GM19035 (cell line): ENCODE data around the gene ST6GALNAC2.
"Not testable (repeated sequence)": the region's sequence is repeated elsewhere in the genome, so short reads cannot be mapped to it uniquely, and the experiment has no call there.

Experiments used
- ATAC-seq: cut with Tn5 transposase; IDR thresholded peaks from one replicate; pipeline ENCODE4 v1.9.1; 2021; ENCODE audit not compliant: unreplicated experiment

The ST6GALNAC2 gene

DNA sequence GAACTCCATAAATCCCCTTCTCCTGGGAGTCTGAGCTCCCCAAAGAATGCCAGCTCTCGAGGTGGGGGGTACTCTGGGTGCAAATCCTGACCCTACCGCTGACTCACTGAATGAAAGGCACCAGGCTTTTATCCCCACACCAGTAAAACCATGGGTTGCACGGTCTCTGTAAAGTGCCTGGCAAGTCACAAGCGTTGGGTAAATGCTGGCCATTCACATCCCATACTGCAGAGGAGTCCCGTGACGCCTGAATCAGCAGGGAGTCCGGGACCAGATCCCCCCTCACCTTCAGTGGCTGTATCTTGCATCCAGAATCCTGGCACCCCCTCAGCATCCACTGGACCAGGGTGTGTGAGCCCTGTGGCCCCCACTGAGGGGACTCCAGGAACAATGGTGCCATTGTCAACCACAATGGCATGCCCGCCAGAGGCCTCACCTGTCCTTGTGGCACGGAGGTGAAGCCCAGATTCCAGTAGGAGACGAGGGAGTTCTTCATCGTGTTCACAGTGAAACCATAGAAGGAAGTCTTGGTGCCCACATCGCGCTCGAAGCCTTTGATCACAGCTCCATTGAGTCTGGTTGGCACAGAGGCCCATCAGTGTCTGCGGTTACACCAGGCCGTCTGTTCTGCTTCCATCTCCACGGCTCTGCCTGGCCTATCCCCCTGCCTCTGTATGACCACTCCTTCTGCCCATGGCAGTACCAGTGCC lies 13.3 kb downstream of the ST6GALNAC2 start:
- no peak for ATAC-seq

DNA sequence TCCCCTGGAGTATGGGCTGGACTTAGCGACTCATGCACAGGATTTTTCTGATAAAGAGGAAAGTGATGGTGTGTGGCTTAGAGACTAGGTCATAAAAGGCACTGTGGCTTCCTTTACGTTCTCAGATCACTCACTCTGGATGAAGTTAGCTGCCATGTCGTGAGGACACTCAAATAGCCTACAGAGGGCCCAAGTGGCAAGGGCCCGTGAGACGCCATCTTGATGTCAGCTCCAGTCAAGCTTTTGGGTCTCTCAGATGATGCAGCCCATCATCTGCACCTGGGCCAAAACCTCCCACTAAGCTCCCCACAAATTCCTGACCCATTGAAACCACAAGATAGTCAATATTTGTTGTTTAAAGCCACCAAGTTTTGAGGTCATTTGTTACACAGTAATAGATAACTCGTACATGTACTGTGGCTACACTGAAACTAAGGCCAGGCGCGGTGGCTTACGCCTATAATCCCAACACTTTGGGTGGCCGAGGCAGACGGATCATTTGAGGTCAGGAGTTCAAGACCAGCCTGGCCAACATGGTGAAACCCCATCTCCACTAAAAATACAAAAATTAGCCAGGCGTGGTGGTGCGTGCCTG lies 14.7 kb downstream of the ST6GALNAC2 start:
- ATAC-seq = no peak

DNA sequence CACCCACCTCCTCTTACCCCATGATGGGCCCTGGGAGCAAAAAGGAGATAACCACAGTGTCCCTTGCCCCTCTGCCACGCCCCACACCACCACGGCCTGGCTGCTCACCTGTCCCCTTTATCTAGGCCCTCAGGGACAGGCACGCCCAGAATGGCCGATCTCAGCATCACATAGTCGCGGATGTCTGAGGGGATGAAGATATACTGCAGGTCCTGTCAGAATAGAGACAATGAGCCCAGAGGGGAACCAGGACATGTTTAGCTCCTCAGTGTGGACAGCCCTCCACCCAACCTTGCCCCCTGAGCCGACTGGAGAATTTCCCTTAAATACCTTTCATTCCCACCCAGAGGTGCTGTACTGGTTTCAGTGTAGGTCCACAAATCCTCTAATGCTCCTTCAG lies 15.2 kb downstream of the ST6GALNAC2 start:
- no peak for ATAC-seq

DNA sequence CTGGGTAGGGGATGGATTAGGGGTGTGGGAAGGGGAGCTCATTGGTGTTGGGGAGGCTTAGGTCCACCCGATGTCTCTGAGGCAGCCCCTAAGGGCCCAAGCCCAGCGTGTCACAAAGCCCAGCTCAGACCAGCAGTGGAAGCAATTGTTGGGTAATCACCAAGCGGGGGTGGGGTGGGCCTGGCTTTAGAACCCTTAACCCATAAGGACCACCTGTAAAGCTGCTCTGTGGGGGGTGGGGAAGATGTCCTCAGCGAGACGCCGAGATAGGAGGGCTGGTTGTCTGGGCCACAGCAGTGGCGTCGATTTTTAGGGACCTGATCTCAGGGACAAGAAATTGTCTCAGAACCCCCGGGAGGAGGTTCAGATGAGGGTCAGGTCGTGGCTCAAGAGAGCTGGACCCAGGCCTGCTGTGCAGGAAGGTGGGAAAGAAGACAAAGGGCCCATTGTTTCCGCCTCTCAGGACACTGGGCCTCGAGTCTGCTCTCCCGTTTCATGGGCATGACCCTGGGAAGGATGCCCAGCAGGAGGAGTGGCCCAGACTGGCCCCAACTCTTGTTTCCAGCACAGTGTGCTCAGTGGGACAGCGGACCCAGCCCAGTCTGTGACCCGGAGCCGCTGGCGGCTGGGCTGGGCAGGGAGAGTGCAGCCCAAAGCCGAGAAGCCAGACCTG lies 15.9 kb downstream of the ST6GALNAC2 start:
- no peak for ATAC-seq

DNA sequence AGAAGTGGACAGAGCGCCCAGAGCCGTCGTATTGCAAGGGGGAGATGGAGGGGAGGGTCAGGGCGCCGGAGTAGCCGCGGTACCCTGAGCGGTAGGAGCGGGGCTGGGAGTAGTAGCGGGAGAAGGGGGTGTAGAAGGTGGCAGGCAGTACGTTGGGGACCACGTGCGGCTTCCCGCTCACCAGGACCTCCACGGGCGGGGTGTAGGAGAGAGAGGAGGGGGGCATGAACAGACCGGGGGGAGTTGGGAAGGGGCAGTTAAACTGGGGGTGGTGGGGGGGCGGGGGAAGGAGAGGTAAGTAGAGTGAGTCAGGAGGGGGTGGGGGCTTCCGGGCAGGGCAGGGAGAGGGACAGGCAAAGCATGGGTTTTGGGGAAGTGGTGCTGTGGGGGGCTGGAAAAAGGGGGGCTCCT lies 16.8 kb downstream of the ST6GALNAC2 start:
- ATAC-seq = no peak

DNA sequence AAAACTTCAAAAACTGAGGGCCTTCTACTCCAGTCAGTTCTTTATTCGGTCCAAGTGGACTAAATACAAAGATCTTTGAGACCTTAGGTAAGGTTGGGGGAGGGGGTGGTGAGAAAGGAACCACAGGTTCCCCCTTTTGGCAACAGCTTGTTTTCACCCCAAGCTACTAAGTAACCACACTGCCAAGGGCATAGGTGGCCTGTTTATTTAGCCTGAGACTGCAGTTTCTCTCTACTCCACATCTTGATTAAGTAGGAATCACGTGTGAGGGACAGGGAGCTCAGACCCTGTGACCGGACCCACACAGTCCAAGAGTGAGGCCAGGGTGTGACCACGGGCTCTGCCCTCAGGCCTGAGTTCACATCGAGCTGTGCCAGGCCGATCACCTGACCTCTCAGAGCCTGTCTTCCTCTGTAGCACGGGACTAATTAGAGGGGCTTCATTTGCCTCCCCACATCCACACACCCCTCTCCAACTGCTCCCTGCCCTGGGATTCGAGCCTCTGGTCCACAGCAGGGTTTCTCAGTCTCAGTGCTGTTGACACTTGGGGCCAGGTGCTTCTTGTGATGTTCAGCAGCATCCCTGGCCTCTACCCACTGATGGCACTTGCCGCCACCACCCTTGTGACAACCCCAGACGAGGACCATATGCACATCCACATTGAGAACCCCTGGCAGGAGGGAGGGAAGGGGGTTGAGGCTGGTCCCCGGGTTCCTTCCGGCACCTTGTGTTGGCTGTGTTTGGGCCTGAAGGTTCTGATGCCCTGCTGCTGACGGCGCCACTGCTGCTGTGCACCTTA lies 17.8 kb downstream of the ST6GALNAC2 start:
- ATAC-seq = no peak

DNA sequence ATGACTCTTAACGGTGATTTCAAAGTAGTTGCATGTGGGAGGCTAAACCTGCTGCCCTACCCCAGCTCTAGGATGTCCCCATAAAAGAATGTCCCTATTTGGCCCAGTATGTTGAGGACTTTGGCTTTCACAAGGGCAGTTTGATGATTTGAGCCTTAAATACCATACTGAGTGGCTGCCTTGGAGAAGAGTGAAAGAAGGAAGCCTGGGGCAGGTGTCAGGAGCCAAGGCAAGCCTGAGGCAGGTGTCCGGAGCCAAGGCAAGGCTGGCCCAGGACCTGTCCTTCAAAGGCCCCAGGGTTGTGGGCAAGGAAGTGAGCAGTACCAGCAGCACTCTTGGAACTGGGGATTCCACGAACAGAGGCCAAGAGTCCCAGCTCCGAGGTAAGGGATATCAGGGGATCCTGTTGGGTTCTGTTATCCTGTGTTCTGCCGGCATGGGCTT lies 18.6 kb downstream of the ST6GALNAC2 start:
- ATAC-seq = no peak

DNA sequence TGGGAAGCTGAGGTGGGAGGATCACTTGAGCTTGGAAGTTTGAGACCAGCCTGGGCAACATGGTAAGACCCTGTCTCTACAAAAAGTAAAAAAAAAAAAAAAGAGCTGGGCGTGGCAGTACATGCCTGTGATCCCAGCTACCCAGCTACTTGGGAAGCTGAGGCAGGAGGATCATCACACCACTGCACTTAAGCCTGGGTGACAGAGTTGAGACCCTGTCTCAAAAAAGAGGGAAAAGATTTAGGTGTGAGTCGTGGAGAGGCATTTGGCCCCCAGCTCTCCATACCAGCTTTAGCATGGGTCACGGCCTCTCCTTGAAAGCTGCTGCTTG lies 19.1 kb downstream of the ST6GALNAC2 start:
- no peak for ATAC-seq

DNA sequence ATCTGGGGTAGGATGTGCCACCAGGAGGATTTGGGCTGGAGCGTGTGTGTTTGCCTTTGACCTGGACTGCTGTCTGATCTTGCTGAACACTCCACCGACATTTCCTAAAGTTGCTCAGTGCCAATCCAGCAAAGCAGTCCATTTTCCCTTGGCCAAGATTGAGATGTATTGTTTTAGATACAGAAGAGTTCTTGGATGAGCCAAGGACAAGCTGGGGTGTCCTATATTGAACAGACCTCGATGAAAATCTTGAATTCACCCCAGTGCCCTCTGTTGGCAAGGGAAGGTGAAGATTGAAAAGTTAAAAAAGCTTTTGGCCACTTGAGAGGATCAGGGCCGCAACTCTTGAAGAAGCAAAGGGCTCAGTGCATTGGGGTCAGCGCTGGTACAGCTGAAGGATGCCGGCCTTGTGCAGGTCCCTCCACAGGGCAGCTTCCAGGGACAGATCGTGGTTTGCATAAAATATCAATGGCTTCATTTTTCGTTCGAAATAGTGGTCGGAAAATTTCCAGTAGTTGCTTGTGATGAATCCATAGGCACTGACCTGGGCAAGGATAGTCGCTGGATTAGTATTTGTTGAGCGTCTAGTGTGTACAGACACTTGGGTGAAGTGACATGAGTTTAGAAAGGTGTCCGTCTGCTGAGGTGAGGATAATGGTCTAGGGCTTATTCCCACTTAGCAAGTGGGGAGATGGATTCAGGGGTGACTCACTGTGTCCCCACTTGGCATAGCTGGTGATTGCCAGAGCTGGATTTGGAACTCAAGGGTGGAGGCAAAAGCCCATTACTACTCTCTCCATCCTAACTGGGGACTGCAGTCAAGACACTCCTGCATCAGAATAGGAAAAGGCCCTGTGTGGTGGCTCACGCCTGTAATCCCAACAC lies 19.7 kb downstream of the ST6GALNAC2 start:
- ATAC-seq = no peak

DNA sequence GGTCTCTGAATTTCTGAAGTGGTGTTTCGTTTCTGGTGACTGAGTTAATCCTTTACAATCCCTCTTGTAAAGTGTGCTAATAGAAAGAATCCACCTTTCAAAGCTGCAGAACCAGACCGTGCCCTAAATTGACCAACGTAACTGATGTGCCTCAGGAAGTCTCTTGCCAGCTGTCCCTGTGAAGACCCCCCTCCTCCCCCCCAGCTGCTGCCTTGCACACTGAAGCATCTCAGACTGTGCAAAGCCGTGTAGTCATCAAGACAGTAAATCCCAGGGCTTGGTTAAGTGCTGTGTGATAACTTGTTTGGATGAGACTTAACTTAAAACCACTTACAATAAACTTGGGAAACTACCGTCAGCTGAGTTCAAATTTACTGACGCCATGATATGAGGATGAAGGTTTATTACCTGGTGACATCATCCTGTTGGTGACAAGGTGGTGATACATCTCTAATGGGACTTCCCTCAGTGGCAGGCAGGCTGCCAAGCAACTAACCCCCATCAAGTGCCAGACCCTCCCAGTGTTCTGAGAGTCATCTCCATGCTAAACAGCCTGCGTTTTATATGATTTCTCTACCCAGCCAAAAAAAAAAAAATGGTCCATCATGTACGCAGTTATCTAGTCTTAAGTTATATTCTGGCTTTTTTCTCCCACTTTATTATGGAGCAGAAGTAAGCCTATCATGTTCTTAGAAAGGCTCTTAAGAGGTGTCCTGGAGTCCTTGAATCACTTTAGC lies 20.5 kb downstream of the ST6GALNAC2 start:
- not testable (repeated sequence) for ATAC-seq

DNA sequence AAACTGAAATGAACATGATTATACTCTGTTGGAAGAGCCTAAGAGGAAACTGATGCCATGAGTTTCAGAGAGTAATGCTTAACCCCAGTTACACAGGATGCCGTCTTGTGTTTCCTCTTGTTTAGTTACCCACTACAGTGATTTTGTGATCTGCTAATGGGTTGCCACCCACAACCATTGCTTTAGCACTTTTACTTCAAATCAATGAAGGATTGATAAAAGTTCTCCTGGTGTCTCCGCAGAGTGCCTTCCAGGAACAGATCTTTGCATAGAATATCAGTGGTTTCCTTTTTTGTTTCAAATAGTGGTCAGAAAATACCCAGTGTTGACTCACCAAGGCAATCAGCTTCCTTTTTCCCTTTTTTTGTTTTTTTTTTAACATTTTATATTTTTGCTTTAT lies 22.3 kb downstream of the ST6GALNAC2 start:
- not testable (repeated sequence) for ATAC-seq

DNA sequence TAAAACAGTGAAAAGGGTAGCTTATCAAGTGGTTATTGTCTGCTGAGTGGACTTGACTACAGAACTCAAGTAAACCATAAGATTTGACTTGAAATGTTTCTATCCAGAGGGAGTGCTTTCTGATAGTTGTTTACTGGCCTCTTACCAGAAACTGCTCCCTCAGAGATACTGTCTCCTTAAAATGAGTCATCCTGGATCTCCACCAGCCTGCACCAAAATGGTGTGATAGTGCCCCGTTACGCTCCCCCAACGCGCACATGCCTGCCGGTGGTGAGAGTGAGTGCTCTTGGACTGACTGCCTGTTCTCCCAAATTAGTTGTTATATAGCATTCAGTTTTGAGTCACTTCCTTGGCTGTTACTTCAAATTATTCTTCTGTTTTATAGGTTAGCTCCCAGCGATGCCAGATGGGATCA lies 22.9 kb downstream of the ST6GALNAC2 start:
- no peak for ATAC-seq

DNA sequence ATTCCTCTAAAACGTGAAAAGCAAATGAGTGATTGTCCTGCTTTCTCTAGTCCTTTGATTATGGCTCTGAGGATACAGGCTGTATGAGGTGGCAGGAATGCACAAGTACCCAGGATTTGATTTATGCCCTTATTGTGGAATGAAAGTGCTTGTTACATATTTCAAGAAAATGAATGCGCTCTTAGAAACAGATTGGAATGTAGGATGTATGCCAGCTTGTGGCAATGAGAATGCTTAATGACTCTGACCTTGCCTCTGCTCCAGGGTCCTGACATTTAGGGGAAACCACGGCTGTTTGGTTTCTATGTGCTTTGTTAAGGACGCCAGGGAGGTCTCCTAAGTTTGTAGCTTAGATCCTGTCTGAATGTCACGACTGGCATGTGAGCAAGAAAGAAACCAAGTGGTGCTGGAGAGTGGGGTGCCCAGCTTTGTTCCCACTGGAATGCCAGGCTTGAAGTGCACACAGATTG lies 23.8 kb downstream of the ST6GALNAC2 start:
- ATAC-seq = no peak

DNA sequence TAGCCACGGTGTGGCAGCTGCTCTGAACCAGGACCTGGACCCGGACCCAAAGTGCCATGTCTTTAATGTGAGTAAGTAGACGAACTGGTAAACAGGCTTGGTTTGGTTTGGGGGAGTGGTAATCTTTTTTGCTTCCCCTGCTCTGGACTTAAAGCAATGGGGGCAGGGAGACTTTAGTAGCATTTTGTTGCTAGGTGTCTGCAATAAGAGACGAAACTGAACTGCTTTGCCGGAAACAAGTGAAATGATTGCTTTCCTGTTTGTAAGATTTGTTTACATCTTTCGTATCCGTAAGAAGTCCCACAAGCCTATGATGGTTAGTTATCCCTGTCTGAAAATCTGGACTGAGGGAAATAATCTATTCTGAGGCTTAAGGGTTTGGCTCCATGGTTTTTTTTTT lies 24.3 kb downstream of the ST6GALNAC2 start:
- ATAC-seq = no peak

DNA sequence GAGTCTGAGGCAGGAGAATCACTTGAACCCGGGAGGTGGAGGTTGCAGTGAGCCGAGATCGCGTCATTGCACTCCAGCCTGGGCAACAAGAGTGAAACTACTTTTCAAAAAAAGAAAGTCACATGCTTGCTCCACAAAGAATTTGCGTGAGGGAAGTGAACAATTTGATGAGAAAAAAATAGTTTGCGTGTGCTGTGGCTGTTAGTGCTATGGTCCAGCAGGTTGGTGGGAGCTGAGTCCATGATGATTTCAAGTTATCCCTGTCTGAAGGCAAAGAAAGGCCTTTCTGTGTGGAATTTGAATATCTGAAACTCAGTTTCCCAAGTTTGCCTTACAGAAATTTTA lies 24.8 kb downstream of the ST6GALNAC2 start:
- ATAC-seq = no peak

DNA sequence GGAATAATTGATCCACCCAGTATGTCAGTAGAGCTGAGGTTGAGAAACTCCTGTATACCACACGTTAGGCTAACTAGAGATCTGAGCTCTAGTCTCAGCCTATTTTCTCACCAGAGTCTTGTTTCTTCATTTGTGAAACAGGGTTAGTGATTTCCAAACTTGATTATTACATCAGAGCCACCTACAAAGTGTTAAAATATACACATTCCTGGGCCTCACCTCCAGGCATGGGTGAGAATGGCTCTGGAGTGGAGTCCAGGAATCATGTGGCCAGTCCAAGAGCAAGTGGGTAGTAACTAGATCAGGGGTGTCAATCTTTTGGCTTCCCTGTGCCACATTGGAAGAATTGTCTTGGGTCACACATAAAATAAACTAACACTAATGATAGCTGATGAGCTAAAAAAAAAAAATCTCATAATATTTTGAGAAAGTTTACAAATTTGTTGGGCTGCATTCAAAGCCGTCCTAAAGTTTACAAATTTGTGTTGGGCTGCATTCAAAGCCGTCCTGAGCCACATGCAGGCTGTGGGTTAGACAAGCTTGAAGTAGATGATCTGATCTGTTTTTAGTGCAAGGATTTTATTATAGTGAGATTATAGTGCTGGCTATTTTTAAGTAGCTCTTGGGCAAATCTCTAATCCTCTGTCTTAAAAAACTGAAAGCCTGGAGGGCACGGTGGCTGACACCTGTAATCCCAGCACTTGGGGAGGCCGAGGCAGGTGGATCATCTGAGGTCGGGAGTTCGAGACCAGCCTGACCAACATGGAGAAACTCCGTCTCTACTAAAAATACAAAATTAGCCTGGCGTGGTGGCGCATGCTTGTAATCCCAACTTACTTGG lies 25.4 kb downstream of the ST6GALNAC2 start:
- ATAC-seq = no peak

DNA sequence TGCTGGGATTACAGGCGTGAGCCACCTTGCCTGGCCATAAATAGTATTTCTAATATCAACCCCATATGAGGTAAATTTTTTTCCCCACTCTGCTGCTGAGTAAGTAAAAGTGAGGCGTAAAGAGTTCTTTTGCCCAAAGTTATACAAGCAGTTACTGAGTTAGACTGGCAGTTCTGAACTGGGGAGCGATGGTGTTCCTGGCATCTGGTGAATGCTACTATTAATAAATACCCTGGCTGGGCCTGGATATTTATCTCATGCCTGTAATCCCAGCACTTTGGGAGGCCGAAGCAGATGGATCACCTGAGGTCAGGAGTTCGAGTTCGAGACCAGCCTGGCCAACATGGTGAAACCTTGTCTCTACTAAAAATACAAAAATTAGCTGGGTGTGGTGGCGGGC lies 26.2 kb downstream of the ST6GALNAC2 start:
- ATAC-seq = not testable (repeated sequence)

DNA sequence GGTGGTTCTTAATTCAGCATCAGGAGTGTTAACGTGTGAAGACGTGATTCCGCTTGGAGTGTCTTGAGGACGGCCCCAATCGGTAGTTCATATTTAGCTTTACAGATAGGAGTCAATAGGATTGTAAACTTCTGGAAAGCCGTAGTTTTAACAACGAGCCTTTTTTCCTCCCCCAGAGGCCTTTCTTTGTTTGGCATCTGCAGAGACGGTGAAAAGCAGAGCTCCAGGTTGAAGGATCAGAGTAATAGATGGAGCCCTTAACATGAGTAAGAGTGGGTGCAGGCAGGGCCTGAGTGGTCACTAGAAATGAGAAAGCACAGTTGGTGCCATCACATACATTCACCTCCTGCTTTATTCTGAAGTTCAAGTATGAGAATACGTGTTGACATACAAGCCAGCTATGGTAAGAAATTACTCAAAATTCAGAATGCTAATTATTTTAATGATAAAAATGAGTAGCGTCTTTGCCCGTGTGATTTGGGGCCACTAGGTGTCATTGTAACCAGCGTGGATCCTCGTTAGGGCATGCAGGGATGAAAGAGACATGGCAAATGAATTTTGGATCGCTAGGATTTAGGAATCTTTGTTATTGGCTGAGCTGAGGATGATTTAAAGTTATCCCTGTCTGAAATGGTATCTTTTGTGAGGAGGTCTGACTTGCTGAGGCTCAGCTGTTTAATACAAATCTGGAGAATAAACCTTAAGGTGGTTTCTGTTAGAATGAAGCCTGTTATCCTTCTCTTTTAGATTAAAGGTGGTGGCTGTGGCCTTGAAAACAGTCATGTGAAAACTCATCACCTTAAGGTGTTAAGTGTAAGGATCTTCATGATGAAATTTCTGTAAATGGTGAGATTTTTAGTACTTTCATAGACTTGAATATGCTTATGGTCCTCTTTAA lies 27.2 kb downstream of the ST6GALNAC2 start:
- no peak for ATAC-seq
